Measurements from ENCODE around the gene STK16. TPM values are rescaled to one million over a fixed set of nuclear protein-coding genes. Genes with fewer than 3 reads are reported as not detected.
A peak's percentile ranks its signal among the peaks of the same experiment; 100 is the strongest.
"Not testable (repeated sequence)": the region's sequence is repeated elsewhere in the genome, so short reads cannot be mapped to it uniquely, and the experiment has no call there.

The STK16 gene, protein sequence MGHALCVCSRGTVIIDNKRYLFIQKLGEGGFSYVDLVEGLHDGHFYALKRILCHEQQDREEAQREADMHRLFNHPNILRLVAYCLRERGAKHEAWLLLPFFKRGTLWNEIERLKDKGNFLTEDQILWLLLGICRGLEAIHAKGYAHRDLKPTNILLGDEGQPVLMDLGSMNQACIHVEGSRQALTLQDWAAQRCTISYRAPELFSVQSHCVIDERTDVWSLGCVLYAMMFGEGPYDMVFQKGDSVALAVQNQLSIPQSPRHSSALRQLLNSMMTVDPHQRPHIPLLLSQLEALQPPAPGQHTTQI
- 10 to 100 TPM; 30.1 to 35.8 TPM for total RNA-seq

DNA sequence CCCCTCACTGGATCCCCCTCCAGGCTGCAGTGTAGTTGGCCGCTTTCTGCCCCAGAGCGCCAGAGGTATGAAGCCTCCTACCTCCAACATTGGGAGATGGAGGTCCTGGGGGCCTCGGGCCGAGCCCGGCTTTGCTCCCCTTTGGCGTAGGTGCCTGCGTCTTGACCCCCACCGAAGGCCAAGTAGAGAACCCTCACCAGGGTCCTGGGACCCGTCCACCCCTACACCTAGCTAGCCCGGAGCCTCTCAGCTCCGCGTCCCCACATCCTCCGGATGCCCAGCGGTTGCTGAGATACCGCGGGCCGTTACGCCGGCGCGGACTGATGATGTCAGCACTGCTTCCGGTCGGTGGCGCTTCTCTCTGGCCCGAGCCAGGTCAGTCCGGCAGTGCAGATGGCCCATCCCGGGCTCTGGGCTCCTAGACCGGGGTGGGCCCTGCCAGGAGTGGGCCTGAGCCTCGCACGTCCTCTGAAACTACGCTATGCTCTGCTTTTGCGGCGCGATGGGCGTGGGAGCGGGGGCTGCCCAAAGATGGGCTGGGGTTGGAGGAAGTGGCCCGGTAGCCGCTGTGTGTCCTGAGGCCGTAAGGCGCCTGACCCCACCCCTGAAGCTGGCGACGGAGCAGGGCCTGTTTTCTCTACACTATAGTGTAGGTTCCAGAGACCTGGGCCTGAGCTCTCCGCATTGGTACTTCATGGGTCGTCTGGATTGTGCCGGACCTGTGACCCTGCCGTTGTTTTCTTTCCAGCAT is at the start of gene STK16, which contains the start of gene GLB1L:
Gene STK16, plus strand, starts transcription at position 332 of the 751 bp plus-strand sequence. CDS start 521 bp downstream, outside the sequence.
Gene GLB1L, minus strand, starts transcription at position 297 of the 751 bp plus-strand sequence. CDS start 1,871 bp downstream, outside the sequence.
- no peaks in the 10 kb centered on the region for H3K36me3 ChIP-seq
- H3K4me3 ChIP-seq: peak within 1 kb of the TSS; percentile 73
- H3K9ac ChIP-seq (ENCODE audit: low read depth in 2 of 2, low read length in 2 of 2): peak within 1 kb of the TSS; percentile 86 to 99
- no peaks in the 10 kb centered on the region for H3K27me3 ChIP-seq
- peak; percentile 96 for DNase-seq
- H3K27ac ChIP-seq: peak within 1 kb of the TSS; percentile 88
- H3K4me1 ChIP-seq: peaks cover 28% of the 10 kb centered on the region
- H3K9me3 ChIP-seq: no peaks in the 10 kb centered on the region
- TF ChIP-seq, protein P1, sequence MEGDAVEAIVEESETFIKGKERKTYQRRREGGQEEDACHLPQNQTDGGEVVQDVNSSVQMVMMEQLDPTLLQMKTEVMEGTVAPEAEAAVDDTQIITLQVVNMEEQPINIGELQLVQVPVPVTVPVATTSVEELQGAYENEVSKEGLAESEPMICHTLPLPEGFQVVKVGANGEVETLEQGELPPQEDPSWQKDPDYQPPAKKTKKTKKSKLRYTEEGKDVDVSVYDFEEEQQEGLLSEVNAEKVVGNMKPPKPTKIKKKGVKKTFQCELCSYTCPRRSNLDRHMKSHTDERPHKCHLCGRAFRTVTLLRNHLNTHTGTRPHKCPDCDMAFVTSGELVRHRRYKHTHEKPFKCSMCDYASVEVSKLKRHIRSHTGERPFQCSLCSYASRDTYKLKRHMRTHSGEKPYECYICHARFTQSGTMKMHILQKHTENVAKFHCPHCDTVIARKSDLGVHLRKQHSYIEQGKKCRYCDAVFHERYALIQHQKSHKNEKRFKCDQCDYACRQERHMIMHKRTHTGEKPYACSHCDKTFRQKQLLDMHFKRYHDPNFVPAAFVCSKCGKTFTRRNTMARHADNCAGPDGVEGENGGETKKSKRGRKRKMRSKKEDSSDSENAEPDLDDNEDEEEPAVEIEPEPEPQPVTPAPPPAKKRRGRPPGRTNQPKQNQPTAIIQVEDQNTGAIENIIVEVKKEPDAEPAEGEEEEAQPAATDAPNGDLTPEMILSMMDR (IDR thresholded peaks at IDR 0.05): no peak
- intact Hi-C loops (cut with DNase I): no loop called here

DNA sequence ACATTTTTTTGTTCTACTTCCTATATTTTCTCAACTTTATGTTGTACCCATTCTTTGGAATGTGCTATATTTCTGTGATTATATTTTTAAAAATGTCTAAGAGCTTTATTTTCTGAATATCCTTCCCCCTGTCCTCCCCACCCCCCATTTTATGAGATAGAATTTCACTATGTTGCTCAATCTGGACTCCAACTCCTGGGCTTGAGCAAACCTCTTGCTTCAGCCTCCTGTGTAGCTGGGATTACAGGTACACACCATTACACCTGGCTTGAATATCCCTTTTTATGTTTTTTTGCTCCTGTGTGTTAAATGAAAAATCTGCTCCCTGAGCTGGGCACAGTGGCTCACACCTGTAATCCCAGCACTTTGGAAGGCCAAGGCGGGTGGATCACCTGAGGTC is 47.9 kb upstream of the STK16 start:
- peak; percentile 5 for DNase-seq
- H3K4me3 ChIP-seq: no peak overlapping the region
- intact Hi-C loops (cut with DNase I): no loop called here

DNA sequence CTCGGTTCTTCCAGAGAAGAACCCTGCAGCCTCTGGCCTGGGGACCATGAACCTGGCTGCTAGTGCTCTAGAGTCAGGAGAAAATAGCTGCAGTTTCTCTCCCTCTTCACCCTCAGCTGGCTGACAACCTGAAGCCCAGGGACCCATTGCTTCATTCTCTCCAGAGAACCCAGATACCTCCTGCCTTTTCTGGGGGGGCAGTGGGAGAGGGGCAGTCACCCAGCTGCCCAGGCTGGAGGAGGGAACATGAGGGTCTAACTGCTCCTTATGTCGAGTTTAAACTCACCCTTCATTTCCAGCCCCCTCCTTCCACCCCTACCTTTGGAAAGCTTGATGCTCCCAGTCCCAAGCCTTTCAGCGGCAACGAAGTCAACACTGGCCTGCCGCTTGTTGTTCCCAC is 46.3 kb upstream of the STK16 start:
- no peaks in the 10 kb centered on the region for H3K27me3 ChIP-seq
- intact Hi-C loops (cut with DNase I): no loop called here
- no peak overlapping the region for H3K4me3 ChIP-seq
- DNase-seq: no peak
- no peaks in the 10 kb centered on the region for H3K9me3 ChIP-seq
- TF ChIP-seq, protein P1 (IDR thresholded peaks at IDR 0.05): no peak
- H3K9ac ChIP-seq (ENCODE audit: low read depth in 2 of 2, low read length in 2 of 2): no peak overlapping the region
- no peak overlapping the region for H3K27ac ChIP-seq
- H3K36me3 ChIP-seq: no peaks in the 10 kb centered on the region
- no peaks in the 10 kb centered on the region for H3K4me1 ChIP-seq

More for the DNA sequence above, 47.9 kb upstream of the STK16 start:
- Histone ChIP-seq H3K36me3 (no peaks in the 10 kb centered on the region), H3K27ac (no peak overlapping the region), H3K9me3 (no peaks in the 10 kb centered on the region), H3K4me1 (no peaks in the 10 kb centered on the region), H3K27me3 (no peaks in the 10 kb centered on the region), H3K9ac (ENCODE audit: low read depth in 2 of 2, low read length in 2 of 2) (no peak overlapping the region)
- TF ChIP-seq, protein P1 (IDR thresholded peaks at IDR 0.05): no peak

DNA sequence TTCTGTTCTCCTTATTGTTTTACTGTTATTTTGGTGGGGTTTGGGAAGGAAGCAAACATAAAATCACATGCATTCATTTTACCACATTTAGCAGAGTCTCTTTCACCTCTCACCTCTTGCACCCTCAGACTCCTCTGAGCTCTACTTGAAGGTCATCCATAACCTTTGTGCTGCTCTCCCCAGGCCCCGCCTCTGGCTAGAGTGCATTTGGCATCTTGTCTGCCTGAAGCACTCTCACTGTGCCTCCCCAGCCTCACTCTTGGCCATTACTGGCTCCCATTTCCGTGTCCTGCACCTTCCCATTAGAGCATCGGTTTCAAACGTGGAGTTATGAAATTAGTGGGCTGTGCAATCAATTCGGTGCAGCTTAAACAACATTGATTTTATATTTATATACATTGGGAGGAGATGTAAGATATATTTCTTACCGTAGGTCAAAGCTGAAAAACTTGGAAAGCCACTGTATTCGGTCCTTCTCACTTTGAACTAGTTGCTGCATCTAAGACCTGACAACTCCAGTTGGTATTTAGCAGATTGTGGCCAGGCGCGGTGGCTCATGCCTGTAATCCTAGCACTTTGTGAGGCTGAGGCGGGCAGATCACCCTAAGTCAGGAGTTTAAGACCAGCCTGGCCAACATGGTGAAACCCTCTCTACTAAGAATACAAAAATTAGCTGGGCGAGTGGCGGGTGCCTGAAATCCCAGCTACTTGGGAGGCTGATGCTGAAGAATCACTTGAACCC is 45.6 kb upstream of the STK16 start:
- DNase-seq: no peak
- no peaks in the 10 kb centered on the region for H3K27me3 ChIP-seq
- TF ChIP-seq, protein P1 (IDR thresholded peaks at IDR 0.05): no peak

DNA sequence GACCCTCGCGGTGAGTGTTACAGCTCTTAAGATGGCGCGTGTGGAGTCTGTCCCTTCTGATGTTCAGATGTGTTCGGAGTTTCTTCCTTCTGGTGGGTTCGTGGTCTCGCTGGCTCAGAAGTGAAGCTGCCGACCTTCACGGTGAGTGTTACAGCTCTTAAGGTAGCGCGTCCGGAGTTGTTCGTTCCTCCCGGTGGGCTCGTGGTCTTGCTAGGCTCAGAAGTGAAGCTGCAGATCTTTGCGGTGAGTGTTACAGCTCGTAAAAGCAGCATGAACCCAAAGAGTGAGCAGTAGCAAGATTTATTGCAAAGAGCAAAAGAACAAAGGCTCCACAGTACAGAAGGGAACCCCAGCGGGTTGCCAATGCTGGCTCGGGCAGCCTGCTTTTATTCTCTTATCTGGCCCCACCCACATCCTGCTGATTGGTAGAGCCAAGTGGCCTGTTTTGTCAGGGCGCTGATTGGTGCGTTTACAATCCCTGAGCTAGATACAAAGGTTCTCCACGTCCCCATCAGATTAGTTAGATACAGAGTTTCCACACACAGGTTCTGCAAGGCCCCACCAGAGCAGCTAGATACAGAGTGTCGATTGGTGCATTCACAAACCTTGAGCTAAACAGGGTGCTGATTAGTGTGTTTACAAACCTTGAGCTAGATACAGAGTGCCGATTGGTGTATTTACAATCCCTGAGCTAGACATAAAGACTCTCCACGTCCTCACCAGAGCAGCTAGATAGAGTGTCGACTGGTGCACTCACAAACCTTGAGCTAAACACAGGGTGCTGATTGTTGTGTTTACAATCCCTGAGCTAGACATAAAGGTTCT is 44.6 kb upstream of the STK16 start:
- intact Hi-C loops (cut with DNase I); H3K9me3 ChIP-seq; DNase-seq; H3K27ac ChIP-seq; H3K27me3 ChIP-seq; H3K9ac ChIP-seq (ENCODE audit: low read depth in 2 of 2, low read length in 2 of 2); H3K4me1 ChIP-seq; H3K4me3 ChIP-seq; H3K36me3 ChIP-seq: not testable (repeated sequence)

More for the DNA sequence above, 45.6 kb upstream of the STK16 start:
- Histone ChIP-seq H3K36me3 (no peaks in the 10 kb centered on the region), H3K4me1 (no peaks in the 10 kb centered on the region), H3K4me3 (no peak overlapping the region), H3K27ac (no peak overlapping the region), H3K9me3 (no peaks in the 10 kb centered on the region), H3K9ac (ENCODE audit: low read depth in 2 of 2, low read length in 2 of 2) (no peak overlapping the region)
- intact Hi-C loops (cut with DNase I): no loop called here

DNA sequence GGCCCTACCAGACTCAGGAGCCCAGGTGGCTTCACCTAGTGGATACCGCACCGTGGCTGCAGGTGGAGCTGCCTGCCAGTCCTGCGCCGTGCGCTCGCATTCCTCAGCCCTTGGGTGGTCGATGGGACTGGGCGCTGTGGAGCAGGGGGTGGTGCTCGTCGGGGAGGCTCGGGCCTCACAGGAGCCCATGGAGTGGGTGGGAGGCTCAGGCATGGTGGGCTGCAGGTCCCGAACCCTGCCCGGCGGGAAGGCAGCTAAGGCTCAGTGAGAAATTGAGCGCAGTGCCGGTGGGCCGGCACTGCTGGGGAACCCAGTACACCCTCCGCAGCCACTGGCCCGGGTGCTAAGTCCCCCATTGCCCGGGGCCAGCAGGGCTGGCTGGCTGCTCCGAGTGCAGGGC is 43.9 kb upstream of the STK16 start:
- H3K36me3 ChIP-seq; H3K27ac ChIP-seq; DNase-seq; H3K9me3 ChIP-seq; H3K4me3 ChIP-seq; H3K4me1 ChIP-seq; intact Hi-C loops (cut with DNase I); H3K27me3 ChIP-seq; H3K9ac ChIP-seq (ENCODE audit: low read depth in 2 of 2, low read length in 2 of 2): not testable (repeated sequence)
